HEK293T (cell line): ENCODE measurements around the gene MID1IP1.

ENCODE experiments used
- BHLHE40 ChIP-seq: fragments of 450-650 bp; IDR thresholded peaks from 2 replicates; pipeline ENCODE4 v1.6.1; 2016; ENCODE audit warnings: mild to moderate bottlenecking, moderate library complexity, borderline replicate concordance
- ELF4 ChIP-seq: fragments of 450-650 bp; IDR thresholded peaks from 2 replicates; pipeline ENCODE4 v1.6.1; 2017; ENCODE audit warnings: antibody characterized with exemption
- LEF1 ChIP-seq: fragments of 450-650 bp; IDR thresholded peaks from 2 replicates; pipeline ENCODE4 v1.6.1; 2017; ENCODE audit warnings: mild to moderate bottlenecking, borderline replicate concordance
- NFRKB ChIP-seq: fragments of 450-650 bp; IDR thresholded peaks from 2 replicates; pipeline ENCODE4 v1.6.1; 2016; ENCODE audit warnings: mild to moderate bottlenecking, moderate library complexity

DNA sequence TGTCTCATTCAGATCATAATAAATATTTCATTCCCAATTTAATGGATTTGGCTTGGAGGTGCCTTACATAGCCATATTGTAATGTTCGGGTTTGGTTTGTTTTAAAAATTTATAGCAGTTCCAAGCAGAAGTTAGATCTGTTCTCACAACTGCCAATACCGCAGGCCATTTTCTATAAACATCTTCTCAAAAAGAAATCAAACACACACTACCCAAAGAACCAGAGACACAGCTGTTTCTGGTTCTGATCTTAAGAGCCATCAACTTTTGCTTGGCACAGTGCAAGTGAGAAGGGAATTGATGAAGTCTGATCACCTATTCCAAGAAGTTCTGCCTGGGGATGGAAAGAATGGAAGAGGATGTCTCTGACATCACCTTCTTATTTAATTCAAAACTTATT, 22.9 kb downstream of the MID1IP1 start:
- no peak for TF ChIP-seq ELF4
- TF ChIP-seq LEF1, result no peak
- TF ChIP-seq NFRKB, result no peak
- no peak for TF ChIP-seq BHLHE40
